ENCODE results near the gene ZNF728. TPM values are rescaled to one million over a fixed set of nuclear protein-coding genes. Genes with fewer than 3 reads are reported as not detected.

Gene ZNF728
- total RNA-seq (2021; ENCODE audit: unreplicated experiment) (not detected), Bru-seq, nascent RNA (not detected), BruChase-seq, experiment 1, labeled RNA remaining after a 2-hour chase (percentile 5 among the genes with signal in this experiment), BruChase-seq, experiment 2, labeled RNA remaining after a 6-hour chase (percentile 5 among the genes with signal in this experiment)
- polyA plus RNA-seq (2012; ENCODE audit: insufficient read length), result not detected
- long read RNA-seq, result 0 reads

DNA sequence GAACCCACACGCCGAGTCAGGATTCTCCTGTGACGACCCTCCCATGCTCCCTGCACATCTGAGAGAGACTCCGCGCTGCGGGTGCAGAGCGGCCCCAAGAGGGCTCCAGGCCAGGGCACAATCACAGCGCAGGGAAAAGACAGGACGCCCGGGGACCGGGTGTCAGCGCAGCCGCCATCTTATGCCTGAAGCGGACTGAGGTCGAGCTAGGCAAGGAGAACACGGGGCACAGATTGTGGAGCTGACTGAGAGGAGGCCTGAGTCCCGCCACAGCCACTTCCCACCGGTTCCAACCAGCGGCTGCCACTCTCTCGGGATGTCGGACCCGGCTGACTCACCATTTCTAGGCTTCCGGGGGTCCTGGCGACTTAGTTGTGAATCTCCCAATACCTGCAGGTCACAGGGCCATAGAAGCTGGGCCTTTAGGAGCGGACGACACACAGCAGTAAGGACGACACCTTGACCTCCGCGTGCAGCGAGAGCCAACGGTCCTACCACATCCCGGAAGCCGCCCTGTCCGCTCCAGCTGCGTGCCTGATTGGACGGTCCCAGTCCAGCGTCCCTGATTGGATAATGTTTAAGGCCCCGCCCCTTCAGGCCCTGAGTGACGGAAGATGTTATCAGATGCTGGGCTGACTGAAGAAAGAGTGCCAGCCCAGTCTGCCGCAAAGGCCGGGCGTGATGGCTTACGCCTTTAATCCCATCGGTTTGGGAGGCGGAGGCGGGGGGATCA is at the start of gene ZNF728:
ZNF728 (minus strand) TSS at position 487 of the 733 bp plus-strand sequence; CDS start at position 341, 146 bp downstream.
- no peak for DNase-seq (ENCODE audit: low read depth, low spot score)
- CTCF ChIA-PET, result no interaction called here
- H3K9me3 ChIP-seq (ENCODE audit: control insufficient read depth, insufficient read depth, low read depth, low read length), result no peaks in the 10 kb centered on the region
- no TSS peak for BruUV-seq (replicated peaks)
- no peaks in the 10 kb centered on the region for H3K36me3 ChIP-seq (ENCODE audit: control insufficient read depth, insufficient read depth, low read length)
- intact Hi-C loops (cut with micrococcal nuclease; ENCODE audit: unreplicated experiment) (no loop called here), in situ Hi-C loops (cut with HindIII; ENCODE audit: low pct_unique_long_range_greater_than_20kb, low sequenced_read_pairs) (no loop called here)
- ATAC-seq, result no peak
- POLR2A ChIA-PET, result no interaction called here
- no peaks in the 10 kb centered on the region for H3K4me1 ChIP-seq (ENCODE audit: control insufficient read depth, insufficient read depth, low read length)
- no peak within 1 kb of the TSS for H3K27ac ChIP-seq (ENCODE audit: low read length)
- TF ChIP-seq POLR2AphosphoS5 (IDR thresholded peaks at IDR 0.05; ENCODE audit: low read depth, low read length), result no peak
- no peaks in the 10 kb centered on the region for H3K27me3 ChIP-seq (ENCODE audit: control insufficient read depth, insufficient read depth, low read length)
- H3K4me3 ChIP-seq (ENCODE audit: low read depth in 2 of 2, low read length in 2 of 2), result no peak within 1 kb of the TSS

DNA sequence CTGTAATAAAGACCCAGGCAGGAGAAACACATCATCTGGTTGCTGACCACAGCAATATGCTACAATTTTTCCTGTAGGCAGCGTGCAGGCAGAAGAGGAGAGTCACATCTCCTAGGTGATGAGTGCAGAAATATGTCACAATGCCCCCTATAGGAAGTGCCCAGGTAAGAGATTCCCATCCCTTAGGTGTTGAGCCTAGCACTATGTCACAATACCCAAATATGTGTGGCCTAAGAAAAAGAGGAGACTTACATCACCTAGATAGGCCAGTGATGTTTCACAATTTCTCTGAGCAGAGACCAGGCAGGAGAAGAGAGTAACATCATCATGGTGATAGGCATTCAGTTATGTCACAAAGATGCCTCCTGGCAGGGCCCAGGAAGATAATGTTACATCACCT is 49.4 kb upstream of the ZNF728 start:
- no peaks in the 10 kb centered on the region for H3K36me3 ChIP-seq (ENCODE audit: control insufficient read depth, insufficient read depth, low read length)
- no peak for DNase-seq (ENCODE audit: low read depth, low spot score)

More for the DNA sequence above, 49.4 kb upstream of the ZNF728 start:
- intact Hi-C loops (cut with micrococcal nuclease; ENCODE audit: unreplicated experiment), result no loop called here
- Histone ChIP-seq H3K4me1 (ENCODE audit: control insufficient read depth, insufficient read depth, low read length) (no peaks in the 10 kb centered on the region), H3K9me3 (ENCODE audit: control insufficient read depth, insufficient read depth, low read depth, low read length) (no peaks in the 10 kb centered on the region), H3K4me3 (ENCODE audit: low read depth in 2 of 2, low read length in 2 of 2) (no peak overlapping the region), H3K27ac (ENCODE audit: low read length) (no peak overlapping the region), H3K27me3 (ENCODE audit: control insufficient read depth, insufficient read depth, low read length) (no peaks in the 10 kb centered on the region)
- no peak for ATAC-seq
- no TSS peak for BruUV-seq (replicated peaks)
- POLR2A ChIA-PET, result no interaction called here
- CTCF ChIA-PET, result no interaction called here
- TF ChIP-seq SIN3A (IDR thresholded peaks at IDR 0.05; ENCODE audit: borderline replicate concordance, insufficient read depth, low read depth, low read length) (no peak), POLR2AphosphoS5 (IDR thresholded peaks at IDR 0.05; ENCODE audit: low read depth, low read length) (no peak), TCF7L2 (IDR thresholded peaks at IDR 0.05; ENCODE audit: low read depth, low read length) (no peak)
- TF ChIP-seq, protein P1, sequence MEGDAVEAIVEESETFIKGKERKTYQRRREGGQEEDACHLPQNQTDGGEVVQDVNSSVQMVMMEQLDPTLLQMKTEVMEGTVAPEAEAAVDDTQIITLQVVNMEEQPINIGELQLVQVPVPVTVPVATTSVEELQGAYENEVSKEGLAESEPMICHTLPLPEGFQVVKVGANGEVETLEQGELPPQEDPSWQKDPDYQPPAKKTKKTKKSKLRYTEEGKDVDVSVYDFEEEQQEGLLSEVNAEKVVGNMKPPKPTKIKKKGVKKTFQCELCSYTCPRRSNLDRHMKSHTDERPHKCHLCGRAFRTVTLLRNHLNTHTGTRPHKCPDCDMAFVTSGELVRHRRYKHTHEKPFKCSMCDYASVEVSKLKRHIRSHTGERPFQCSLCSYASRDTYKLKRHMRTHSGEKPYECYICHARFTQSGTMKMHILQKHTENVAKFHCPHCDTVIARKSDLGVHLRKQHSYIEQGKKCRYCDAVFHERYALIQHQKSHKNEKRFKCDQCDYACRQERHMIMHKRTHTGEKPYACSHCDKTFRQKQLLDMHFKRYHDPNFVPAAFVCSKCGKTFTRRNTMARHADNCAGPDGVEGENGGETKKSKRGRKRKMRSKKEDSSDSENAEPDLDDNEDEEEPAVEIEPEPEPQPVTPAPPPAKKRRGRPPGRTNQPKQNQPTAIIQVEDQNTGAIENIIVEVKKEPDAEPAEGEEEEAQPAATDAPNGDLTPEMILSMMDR (IDR thresholded peaks at IDR 0.05), result no peak
- TF ChIP-seq, protein P2, sequence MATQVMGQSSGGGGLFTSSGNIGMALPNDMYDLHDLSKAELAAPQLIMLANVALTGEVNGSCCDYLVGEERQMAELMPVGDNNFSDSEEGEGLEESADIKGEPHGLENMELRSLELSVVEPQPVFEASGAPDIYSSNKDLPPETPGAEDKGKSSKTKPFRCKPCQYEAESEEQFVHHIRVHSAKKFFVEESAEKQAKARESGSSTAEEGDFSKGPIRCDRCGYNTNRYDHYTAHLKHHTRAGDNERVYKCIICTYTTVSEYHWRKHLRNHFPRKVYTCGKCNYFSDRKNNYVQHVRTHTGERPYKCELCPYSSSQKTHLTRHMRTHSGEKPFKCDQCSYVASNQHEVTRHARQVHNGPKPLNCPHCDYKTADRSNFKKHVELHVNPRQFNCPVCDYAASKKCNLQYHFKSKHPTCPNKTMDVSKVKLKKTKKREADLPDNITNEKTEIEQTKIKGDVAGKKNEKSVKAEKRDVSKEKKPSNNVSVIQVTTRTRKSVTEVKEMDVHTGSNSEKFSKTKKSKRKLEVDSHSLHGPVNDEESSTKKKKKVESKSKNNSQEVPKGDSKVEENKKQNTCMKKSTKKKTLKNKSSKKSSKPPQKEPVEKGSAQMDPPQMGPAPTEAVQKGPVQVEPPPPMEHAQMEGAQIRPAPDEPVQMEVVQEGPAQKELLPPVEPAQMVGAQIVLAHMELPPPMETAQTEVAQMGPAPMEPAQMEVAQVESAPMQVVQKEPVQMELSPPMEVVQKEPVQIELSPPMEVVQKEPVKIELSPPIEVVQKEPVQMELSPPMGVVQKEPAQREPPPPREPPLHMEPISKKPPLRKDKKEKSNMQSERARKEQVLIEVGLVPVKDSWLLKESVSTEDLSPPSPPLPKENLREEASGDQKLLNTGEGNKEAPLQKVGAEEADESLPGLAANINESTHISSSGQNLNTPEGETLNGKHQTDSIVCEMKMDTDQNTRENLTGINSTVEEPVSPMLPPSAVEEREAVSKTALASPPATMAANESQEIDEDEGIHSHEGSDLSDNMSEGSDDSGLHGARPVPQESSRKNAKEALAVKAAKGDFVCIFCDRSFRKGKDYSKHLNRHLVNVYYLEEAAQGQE (IDR thresholded peaks at IDR 0.05; ENCODE audit: insufficient read depth in 1 of 2, low read depth in 2 of 2, low read length in 1 of 2), result no peak
- in situ Hi-C loops (cut with HindIII; ENCODE audit: low pct_unique_long_range_greater_than_20kb, low sequenced_read_pairs), result no loop called here

All from Panc1 (cell line).